ENCODE measurements around the gene WDPCP.
"Not testable (repeated sequence)": the region's sequence is repeated elsewhere in the genome, so short reads cannot be mapped to it uniquely, and the experiment has no call there.

WDPCP gene

DNA sequence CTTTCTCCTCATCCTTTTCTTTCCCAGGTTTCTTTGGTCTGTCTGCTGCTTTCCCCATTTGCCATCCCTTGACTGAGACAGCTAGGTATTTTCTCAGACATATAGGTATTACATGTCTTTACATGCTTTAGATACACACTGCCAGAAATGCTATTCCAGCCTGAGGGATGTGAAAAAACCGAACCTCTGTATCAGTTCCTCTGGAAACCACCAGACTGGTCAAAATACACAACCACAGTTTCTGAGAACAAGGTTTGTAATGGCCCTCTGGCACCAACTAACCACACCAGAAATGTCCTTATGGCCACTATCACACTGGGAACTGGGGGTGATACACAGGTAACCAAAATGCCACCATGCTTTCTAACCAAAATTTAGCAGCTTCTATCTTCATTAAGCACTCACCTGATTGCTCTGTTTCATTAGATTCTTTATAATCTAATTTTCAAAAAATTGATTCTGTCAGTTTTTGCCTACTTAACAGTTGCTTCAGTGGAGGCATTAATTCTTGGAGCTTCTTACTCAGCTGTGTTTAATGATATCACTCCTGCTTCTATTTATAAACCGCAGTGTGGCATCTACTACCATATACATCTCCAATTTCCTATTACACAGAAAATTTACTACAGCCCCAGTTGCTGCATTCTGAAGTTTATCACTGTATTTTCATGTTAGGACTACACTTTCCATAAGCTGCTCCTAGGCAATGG is 243.5 kb downstream of the WDPCP start:
- DNase-seq, result no peak

DNA sequence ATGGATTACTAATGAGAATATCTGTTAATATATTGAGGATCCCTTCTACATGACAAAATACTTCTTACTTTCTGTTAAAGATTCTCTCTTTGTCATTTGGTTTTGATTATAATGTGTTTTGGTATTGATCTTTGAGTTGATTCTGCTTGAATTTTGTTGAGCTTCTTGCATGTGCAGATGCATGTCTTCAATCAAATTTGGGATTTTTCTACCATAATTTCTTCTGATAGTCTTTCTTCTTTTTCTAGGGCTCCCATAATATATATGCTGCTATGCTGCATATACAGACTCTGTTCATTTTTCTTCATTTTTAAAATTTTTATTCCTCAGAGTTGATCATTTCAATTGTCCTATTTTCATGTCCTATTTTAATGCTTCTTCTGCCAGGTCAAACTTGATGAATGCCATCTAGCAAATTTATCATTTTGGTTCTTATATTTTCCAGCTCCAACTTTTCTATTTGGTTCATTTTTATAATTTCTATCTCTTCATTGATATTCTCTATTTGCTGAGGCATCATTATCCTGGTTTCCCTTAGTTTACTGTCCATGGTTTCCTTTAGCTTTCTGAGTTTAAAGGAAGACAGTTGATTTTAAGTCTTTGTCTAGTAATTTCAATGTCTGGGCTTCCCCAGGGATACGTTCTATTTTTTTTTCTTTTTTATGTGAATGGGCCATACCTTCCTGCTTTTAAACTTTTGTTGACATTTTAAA is 244.7 kb downstream of the WDPCP start:
- DNase-seq, result no peak

DNA sequence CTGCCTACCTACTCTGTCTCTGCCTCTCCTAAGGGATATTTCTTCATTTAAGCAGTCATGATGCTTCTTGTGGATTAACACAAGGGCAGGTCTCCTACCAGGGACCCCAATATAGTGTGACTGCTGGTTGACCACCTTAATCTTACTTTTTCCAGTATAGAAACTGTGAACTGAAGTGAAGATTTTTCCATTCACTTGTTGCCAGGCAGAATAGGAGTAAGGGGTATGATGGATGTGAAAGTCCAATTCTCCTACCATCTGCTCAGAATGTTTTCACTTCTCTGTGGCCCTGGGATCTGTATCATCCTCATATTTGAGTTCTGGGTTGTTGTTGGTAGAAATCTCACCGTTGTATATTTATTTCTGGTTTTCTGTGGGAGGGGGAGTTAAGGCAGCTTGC is 247.8 kb downstream of the WDPCP start:
- no peak for DNase-seq

DNA sequence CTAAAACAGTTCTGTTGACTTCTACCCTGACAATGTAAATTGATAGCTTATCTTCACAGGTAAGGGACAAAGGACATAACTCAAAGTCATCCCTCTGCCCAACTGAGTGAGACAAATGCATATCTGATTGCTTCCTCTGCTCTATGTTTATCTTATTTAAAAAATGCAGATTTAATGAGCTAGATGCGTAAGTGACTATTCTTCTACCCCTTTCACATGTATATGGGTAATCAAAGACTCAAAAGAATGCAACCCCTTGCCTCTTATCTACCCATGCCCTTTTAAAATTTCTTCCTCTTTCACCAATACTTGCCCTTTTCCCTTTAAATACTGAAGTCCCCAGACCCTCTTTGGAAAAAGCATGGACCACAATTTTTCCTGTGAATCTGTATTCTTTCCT is 253.4 kb downstream of the WDPCP start:
- DNase-seq, result no peak

DNA sequence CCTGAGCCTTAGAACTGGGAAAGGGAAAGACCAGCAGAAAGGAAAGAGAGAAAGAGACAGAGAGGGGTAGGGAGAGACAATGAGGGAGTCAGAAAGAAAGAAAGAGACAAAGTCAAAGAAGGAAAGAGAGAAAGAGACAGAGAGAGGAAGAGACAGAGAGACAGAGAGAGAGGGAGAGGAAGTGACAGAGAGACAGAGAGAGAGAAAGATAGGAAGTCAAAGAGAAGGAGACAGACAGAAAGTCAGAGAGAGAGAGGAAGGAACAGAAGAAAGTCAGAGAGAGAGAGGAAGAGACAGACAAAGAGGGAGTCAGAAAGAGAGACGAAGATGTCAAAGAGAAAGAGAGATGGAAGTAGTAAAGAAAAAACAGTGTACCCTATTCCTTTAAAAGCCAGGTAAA is 261.8 kb downstream of the WDPCP start:
- DNase-seq, result no peak

DNA sequence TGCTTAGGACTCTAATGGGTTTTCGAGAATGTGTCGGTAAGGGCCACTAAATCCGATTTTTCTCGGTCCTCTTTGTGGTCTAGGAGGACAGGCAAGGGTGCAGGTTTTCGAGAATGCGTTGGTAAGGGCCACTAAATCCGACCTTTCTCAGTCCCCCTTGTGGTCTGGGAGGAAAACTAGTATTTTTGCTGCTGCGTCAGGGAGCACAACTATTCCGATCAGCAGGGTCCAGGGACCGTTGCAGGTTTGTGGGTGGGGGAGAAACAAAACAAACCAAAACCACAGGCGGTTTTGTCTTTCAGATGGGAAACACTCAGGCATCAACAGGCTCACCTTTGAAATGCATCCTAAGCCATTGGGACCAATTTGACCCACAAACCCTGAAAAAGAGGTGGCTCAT is 264.6 kb downstream of the WDPCP start:
- DNase-seq, result not testable (repeated sequence)

DNA sequence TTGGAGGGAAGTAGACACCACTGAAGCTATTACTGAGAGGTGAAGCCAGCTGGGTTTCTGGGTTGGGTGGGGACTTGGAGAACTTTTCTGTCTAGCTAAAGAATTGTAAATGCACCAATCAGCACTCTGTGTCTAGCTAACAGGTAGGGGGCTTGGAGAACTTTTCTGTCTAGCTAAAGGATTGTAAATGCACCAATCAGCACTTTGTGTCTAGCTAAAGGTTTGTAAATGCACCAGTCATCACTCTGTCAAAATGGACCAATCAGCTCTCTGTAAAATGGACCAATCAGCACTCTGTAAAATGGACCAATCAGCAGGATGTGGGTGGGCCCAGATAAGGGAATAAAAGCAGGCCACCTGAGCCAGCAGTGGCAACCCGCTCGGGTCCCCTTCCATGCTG is 266.3 kb downstream of the WDPCP start:
- not testable (repeated sequence) for DNase-seq

DNA sequence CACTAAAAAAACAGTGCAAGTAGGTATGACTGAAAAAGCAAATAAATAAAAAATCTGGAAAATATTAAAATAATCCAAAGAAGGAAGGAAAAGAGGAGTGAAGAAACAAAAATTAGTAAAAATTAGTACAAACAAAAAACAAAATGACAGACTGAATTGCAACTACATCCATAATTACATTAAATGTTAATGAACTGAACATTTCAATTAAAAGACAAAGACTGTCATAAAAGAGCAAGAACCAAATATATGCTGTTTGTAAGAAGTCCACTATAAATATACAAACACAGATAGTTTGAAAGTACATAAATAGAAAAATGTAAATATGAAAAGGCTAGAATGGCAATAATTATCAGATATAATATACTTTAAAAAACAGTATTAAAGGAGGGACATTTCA is 267.6 kb downstream of the WDPCP start:
- DNase-seq, result no peak

DNA sequence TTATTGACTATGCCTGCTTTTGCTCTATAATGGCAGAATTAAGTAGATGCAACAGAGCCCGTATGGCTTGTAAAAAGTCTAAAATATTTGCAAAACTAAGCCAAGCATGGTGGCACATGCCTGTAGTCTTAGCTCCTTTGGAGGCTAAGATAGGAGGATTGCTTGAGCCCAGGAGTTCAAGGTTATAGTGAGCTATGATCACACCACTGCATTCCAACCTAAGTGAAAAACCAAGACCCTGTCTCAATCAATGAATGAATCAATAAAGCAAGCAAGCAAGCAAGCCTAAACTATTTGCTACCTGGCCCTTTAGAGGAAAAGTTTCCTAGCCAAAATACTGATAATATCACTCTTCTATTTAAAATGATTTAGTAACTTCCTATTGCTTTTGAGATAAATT is 277.7 kb downstream of the WDPCP start:
- no peak for DNase-seq

DNA sequence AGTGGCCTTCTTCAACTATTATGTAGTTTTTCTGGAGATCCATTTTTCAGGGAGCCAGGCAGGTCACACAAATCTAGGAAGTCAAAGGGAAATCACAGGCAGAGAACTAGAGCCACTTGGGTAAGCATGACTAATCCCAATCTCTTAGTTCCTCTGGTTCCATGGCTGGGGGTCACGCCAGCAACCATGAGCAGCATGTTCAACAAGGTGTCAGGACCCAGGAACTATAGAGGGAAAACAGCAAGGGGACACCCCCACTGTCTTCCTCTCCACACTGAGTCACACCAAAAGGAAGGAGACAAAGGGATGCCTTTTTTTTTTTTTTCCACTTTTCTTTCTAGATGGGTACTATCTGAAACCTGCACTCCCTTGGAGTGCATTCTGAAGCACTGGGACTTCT is 286.8 kb downstream of the WDPCP start:
- DNase-seq, result no peak

DNA sequence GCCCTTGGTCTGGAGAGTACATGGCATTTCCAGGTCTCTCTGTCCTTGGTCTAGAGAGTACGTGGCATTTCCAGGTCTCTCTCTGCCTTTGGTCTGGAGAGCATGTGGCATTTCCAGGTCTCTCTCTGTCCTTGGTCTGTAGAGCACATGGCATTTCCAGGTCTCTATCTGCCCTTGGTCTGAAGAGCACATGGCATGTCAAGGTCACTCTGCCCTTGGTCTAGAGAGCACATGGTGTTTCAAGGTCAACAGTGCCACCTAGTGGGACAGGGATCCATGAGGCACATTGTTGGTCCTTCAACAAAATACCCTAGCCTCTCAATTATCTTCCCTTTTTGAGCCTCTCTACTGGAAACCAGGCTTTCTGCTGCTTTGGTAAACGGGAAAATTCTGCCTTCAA is 287.4 kb downstream of the WDPCP start:
- no peak for DNase-seq

DNA sequence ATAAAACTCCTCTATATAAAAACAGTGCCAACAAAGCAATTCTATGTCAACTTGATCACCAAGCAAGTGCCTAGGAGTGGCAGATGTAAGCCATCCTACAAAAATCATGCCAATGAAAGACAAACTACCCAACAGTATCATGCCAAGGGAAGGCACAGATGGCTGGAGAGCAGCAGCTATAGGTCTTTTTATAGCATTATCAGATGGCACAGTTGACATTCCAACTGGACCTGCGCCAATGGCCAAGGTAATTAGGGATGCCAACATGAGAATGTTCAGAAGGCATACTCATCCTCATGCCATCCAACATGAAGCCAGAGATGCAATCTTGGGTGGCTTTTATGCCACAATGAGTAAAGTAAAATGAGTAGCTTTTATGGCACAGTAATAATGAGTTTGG is 300.3 kb downstream of the WDPCP start:
- DNase-seq, result no peak

DNA sequence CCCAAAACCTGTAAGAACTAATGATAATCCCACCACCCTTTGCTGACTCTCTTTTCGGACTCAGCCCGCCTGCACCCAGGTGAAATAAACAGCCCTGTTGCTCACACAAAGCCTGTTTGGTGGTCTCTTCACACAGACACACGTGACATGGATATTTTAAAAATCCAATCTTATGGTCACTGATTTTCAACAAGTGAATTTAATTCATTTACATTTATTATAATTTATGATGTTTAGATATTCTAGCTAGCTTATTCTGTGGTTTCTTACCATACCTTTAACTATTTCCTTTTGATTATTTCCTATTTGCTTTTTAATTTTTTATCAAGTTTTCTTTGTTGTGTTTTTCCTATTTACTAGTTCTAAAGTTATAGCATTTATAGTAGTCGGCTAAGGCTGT is 301.8 kb downstream of the WDPCP start:
- not testable (repeated sequence) for DNase-seq

DNA sequence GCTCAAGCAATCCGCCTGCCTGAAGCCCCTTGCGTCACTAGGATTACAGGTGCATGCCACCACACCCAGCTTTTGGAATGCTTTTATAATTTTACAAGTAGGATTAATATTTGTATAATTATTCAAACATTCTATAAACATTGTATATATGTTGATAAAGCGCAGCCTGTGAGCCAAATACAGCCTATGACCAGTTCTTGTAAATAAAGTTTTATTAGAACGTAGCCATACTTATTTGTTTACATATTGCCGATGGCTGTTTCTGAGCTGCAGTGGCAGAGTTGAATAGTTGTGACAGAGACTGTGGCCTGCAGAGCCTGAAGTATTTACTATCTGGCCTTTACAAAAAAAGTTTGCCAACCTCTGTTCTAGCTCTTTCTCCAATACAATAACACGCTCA is 305.0 kb downstream of the WDPCP start:
- DNase-seq, result no peak

DNA sequence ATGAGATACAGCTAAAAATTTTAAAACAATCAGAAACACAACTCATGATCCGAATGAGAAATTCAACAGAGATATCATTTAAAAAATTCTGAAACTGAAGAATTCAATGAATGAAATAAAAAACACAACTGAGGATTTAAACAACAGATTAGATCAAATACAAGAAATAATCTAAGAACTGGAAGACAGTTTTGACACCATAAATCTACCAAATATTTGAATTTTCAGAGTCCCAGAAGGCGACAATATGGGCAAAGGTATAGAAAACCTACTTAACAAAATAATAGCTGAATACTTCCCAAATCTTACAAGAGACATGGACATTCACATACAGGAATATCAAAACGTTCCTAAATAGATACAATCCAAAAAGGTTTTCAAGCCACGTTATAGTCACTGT is 315.7 kb downstream of the WDPCP start:
- DNase-seq, result no peak

DNA sequence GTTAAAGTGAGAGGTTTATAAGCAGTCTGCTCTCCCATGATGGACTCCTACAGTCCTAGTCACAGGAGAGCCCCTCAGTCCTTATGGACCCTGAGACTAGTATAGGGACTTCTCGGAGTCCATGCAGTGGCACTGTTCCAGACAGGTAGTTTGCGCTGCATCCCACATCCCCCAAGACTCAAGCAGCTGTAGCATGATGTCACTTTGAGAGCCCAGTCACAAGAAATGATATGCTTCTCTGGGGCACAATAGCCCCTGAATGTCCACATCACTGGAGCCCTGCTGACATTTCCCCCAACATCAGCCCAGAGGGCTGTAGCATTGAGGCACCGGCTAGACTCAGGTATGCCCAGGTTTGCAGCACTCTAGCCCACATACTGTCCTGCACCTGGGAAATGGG is 317.6 kb downstream of the WDPCP start:
- DNase-seq, result no peak

DNA sequence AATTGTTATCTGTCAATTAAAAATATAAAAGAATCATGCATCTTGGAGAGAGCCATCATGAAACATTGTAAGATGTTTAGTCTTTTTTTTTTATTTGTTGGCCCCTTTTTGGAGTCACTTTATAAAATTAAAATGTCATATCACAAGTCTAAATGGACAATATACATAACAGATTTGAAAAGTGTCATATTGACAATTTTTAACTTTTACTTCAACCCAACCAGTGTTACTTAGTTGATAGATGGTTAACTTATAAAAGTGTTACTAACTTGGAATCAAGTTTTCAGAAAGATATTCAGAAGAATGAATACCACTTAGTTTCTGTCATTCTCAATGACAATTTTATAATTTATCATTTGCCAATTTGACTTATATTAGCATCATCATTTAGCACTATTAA is 319.3 kb downstream of the WDPCP start:
- no peak for DNase-seq

DNA sequence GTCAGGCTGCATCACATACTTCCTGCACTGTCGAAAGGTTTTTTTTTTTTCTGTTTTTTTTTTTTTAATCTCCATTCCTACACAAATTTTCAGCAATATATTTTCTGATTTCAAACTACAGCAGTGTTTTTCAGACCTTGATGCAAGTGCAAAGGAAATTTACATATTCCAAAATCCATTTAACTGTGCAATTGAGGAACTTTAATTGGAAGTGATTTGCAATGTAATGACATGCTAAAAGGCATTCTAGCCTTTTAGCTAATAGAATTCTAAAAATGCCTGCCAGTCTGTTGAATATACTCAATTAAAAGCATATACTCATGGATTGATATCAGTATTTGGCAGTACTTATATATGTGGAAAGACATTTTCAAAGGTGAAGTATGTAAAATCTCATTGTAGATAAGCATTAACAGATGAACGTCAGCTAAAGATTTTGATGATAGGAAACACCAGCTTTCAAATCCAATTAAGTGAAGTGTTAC is 327.1 kb downstream of the WDPCP start:
- no peak for DNase-seq

DNA sequence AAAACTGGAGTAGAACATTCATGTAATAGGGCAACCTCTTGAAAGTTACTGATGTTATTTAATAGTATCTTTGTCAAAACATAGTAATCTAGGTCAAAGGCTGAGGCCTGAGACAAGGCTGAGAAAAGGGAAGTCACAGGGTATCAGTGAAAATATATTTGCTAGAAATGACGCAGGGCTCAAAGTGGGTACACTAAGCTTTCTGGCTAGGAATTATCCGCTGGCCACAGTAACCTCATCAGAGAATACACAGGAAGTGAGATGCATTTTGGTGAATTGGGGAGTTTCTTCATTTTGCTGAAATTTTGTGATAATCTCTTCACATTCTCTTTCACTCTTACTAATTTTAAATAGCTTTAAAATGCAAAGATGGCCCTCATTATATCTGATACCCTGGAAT is 330.8 kb downstream of the WDPCP start:
- no peak for DNase-seq

DNA sequence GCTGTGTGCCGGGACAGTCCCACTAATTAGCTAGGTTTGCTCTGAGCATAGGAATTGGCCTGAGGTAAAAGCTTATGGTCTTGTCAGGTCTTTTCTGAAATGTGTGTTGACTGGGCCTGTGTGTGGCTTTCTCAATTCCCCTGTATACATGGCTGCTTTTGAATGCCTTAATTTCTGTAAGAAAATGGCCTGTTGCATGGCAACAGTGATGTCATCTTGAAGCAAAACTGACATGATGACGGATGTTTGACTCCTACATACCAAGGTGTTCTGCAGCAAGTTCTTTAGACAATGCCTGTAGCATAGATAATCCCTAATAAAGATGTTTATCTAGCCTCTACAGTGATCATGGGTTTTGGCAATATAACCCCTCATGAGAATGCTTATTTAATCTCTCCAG is 339.1 kb downstream of the WDPCP start:
- DNase-seq, result no peak

DNA sequence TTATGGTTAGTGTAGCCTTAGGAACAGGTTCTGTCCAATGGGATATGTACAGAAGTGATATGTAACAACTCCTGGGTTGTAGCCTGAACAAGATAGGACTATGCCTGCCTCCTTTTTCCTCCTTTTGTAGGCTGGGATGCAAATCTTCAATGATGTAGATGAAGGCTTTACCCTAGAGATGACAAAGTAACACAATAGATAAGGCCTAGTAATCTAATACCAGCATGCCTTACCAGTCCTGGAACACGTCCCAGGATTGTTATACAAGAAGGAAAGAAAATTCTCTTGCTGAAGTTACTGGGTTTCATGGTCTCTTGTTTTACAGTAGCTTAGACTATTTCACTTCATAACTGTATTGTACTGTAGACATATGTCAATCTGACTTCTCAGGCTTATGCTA is 345.5 kb downstream of the WDPCP start:
- no peak for DNase-seq

DNA sequence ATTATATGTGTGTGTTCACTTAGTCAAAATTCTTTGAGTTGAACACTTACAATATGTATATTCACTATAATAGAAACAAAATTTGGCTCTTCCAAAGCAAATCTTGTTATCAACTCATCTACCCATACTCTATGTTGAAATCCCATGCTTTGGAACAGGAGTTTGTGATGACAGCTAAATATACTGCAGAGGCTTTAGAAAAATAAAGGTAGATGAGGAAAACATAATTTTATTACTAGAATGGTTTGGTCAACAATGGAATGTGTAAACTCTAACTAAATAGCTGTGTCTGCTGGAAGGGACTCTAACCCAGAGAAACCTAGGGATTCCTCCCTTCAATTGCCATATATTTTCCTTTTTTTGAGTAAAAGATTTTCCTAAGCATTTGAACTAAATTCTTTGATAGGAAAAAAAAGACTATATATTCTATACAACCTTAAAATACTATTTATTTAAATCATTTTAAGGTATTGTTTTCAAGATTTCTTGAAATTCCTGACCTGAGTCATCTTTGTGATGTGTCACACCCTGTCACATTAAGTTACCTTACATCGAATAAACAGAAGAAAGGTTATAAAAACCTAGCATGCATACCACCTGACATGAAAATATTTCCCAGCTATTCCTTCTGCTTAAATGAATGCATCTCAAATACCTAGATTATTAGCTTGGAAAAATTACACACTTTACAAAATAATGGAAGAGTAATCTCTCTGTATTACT is 362.2 kb downstream of the WDPCP start:
- DNase-seq, result no peak

DNA sequence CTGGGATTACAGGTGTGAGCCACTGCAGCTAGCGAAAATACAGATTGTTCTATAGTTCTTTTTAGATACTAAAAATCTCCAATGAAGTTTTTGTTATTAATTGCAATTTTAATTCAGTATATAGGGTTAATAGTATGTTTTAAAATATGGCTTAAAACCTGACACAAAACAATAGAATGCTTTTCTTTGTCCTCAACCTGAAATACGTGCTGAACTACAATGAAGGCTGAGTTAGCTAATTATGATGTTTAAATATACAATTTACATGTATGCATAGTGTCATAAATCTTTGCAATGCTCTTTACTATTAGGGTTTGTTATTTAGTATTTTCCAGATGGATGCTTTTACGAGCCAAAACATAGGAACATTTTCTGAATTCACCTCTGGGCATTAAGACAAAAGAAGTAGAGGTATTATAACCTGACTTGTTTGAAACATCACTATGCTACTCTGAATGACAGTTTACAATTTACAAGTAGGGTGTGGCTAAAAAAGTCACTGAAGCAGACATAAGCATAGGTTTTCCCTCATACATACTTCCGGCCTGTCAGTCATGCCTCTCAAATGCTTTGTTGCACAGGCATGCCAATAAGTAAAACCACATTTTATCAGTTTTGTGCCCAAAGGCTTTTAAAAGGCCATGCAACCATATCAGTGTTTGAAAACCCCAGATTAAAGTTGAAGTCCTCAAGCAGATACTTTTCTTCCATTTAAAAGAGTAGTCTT is 369.3 kb downstream of the WDPCP start:
- no peak for DNase-seq

Measured in NCI-H1092 (cell line).